Epidermal melanocyte (primary cell): ENCODE measurements around the gene GFM1.
"Not testable (repeated sequence)": the region's sequence is repeated elsewhere in the genome, so short reads cannot be mapped to it uniquely, and the experiment has no call there.

Source experiments
- DNase-seq: peaks from one replicate; pipeline ENCODE4 v3.0.0; 2011; ENCODE audit warnings: low spot score; ENCODE audit not compliant: insufficient read length

Gene GFM1

DNA sequence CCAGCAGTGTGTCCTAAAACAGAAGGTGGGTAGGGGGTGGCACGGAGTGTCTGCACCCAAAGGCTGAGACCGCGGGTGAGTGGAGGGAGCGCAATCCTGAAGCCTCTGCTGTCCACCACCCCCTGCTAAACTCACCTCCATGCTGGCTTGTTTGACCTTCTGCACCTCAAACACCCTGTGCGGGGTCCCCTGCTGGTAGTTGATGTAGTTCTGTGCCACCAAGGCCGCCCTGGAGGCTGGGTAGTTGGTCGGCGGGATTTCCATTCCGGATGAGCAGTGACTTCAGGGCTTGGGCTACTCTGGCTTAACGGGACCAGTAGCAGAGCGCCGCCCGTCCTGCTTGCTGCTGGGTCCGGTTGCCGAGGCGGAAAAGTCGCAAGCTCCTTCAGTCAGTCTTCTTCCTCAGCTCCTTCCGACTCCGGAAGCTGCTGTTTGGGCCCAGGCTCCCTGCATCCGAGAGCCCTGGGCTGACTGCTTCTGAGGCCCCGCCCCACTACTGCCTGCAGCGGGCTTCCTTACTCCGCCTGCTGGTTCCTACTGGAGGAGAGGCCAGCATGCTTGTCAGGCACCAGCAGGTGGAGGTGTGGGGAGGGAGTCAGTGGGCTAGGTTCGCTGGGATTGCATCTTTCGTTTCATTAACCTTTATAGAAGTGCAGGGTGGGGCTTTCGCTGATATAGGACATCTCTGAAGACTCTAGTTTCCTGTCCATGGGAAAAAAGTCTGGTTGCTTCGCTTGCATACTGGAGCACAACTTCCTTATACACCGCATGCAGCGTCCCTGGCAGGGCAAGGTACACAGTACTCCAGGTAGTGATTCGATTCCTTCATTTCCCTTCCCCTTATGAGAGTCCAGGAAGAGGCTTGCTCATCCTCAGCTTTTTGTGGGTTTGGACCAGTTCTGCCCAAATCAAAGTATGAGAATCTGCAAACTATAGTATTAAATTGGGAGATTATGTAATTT lies 28.2 kb downstream of the GFM1 start, which contains the start of gene LXN:
LXN (minus strand) TSS at position 434 of the 962 bp plus-strand sequence; CDS start at position 264, 170 bp downstream.
- peak; percentile 66 for DNase-seq

DNA sequence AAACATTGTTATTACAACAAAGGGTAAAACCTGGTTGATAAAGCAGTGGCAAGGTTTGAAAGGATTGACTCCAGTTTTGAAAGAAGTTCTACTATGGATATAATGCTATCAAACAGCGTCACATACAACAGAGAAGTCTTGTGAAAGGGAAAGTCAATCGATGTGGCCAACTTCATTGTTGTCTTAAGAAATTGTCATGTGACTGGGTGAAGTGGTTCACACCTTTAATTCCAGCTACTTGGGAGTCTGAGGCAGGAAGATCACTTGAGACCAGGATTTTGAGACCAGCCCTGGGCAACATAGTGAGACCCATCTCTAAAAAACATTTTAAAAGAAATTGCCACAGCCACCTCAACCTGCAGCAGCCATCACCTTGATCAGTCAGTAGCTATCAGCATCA lies 34.4 kb downstream of the GFM1 start:
- DNase-seq = no peak

DNA sequence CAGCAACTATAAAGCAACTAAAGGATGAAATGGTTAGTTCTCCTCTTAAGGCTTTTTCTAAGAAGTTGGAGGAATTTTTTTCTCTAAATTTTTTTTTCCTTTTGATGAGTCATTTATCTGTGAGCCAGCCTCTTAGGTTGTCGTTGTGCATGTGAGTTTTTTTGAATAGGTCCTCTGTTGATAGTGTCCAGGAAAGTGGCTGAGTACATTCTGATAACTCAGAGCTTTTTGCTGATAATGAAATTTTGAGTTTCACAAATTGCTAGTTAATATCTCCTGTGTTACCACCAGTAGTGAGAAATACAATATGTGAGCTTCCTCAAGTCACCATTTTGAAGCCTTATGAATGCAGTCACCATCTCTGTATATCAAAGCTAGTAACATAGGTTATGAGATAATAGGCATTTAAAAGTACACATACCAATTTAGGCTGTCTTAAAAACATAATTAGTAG lies 35.2 kb downstream of the GFM1 start:
- DNase-seq = no peak

DNA sequence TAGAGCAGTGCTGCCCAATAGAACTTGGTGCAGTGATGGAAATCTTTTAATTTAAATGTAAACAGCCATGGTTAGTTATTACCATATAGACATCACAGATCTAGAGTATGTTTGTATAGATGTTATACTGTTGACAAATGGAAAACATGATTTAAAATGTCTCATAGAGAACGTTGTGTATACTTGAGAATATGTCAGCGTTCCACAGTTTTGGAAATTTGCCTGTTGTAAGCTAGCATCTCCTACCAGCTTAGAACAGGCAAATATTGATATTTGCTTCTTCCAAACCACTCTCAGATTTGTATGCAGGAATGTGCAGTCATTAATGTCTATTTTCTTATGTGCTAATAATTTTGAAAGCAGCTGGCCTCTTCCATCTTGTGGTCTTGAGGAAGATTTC lies 36.5 kb downstream of the GFM1 start:
- DNase-seq = no peak

DNA sequence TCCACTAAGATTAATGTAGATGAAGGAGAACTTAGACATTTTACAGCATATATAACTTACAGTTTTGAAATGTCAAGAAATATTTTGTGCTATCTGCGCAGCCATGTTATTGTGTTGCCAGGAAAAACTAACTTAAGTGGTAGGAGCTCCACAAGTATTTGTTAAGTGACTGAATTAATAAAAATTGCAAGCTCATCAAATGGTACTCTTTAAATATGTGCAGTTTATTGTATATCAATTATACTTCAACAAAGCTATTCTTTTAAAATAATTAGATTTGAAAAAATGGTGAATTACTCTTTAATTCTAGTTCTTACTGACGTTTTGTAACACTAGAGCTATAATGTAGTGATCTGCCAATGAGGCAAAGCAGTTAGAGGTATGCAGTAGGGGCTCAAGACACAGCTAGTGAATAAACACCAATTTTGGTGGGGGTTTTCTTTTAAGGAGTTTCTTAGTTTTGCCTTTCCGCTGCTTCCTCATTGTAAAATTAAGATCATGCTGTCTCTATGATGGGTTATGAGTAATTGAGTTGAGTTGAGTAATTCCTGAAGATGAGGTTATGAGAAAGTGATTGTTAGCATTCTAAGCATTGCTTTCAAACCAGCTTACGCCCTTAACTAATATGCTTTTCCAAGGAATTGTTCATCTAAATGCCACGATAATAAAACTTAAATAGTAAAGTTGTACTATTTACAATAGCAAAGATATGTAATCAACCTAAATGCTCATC lies 39.1 kb downstream of the GFM1 start:
- DNase-seq = no peak

DNA sequence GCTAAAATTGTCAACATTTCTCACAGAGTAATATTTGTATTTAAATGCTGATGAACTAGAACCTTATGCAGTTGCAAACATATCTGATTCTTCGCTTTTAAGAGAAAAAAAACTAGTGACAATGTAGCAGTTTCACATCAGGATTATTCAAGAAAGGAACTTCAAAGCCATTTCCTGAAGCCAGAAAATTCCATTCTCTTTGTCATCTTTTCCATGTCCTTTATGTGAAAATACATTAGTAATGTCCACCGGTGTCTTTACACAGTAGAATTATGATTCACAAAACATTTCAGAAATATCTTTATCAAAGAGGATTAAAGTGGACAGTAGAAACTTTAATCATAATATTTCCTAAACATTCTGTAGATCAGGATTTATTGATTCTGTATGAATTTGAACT lies 40.8 kb downstream of the GFM1 start:
- DNase-seq = no peak

DNA sequence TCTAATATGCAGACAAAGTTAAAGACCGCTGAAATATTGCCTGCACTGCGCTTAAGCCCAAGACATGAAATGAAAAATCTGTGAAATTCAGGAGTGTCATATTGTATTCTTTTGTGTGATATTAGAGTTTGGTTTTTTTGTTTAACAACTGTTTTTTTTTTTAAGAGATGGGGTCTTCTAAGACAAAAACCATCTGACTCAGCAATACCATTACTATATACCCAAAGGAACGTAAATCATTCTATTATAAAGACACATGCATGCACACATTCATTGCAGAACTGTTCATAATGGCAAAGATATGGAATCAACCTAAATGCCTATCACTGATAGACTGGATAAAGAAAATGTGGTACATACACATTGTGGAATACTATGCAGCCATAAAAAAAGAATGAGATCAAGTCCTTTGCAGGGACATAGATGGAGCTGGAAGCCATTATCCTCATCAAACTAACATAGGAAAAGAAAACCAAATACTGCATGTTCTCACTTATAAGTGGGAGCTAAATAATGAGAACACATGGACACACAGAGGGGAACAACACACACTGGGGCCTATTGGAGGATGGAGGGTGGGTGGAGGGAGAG lies 49.6 kb downstream of the GFM1 start:
- not testable (repeated sequence) for DNase-seq

DNA sequence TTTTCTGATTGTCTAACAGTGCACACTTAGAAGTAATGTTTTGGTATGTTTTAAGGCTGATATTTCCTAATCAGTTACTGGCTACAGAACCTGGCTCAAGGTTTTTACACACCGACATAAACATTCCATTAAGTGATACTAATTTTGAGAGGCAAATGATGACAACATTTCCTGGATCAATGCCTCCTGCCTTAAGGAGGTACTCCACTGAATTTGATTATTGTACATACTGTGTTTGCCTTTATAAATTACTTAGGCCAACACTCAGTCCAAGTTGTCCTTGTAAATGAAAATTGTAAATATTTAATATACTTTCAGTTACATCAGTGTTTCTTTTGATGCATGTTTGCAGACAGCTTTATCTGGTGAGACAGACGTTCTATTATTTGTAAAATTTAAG lies 52.3 kb downstream of the GFM1 start:
- DNase-seq = no peak

DNA sequence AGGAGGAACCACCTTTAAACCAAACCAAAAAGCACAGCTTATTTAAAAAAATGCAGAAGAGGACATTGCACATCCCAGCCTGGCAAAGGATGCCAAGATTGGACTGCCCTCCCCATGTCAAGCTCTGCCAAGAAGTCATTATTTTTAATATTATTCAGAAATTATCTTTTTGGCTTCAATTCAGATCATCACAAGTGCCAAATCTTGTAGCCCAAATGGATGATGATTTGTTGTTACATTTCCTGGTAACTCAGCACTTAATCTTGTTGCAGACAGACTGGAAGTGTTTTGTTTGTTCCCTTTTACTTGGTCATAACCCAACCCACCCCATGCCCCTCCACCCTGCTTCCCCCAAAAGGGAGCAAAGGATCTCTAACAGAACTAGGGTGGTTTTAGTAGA lies 56.2 kb downstream of the GFM1 start:
- no peak for DNase-seq

DNA sequence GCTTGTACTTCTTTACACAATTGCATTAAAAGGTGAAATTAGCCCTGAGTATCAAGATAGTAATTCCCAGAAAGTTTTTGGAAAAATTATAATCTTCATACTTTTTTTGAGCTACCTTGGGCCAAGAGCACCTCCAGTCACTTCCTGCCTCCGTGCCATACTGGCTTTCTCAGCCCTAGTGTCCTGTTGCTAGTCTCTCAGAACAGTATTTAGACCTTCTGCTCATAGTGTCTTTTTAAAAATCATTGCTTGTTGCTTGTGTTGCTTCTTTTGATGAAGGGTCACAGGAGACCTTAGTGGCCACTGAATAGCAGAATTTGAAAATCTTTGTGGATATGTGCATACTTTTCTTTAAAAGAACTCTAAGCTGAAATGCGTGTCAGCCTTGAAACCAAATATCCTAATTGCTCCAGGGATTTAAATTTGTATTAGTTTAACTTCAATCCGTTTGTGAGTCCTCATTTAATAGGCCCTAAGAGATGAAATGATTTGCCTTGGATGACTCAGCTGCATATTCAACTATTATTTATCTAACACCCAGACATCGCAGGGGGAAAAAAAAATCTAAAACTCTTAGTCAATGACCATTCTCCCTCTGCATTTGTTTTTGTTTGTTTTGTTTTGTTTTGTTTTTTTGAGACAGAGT lies 57.2 kb downstream of the GFM1 start:
- no peak for DNase-seq

DNA sequence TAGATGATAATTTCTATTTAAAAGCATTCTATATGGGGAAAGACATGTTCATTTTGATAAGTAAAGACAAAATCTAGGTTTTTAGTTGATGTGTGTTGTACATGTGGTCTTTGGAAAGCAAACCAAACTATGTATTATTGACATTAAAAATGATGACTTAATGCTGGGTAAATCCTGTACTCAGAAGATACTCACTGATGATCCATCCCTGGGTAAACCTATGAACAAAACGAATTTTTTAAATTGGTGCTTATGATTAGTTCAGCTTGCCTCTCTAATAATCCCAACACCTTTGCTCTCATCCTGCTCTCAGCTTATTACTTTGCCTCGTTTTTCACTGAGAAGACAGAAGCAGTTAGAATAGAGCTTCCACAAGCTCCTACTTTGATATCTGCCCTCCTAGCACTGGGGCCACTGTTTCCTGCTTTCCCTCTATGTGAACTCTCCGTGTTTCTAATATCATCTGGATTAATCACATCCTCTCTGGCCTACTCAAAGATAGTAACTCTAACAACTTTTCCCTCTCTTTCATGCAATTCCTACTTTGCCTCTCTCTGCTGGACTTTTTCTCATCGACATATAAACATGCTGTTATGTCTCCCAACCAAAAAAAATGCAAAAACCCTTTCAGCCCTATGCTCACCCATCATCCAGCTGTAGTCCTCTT lies 58.6 kb downstream of the GFM1 start:
- no peak for DNase-seq

DNA sequence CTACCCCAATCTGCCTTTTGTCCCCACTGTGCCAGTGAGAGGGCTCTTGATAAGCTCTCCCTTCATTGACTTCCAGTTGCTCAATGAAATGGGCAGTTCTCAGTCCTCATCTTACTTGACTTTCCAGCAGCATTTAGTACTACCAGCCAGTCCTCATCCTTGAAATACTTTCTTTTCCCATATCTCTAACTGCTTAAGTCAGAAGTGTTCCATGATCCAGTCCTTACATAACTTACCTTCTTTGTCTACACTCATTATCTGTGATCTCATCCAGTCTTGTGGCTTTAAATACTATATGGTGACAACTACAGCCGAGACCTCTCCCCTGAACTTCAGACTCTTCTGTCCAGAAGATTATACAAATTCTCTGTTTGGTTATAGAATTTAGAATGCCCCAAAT lies 59.2 kb downstream of the GFM1 start:
- DNase-seq = no peak

DNA sequence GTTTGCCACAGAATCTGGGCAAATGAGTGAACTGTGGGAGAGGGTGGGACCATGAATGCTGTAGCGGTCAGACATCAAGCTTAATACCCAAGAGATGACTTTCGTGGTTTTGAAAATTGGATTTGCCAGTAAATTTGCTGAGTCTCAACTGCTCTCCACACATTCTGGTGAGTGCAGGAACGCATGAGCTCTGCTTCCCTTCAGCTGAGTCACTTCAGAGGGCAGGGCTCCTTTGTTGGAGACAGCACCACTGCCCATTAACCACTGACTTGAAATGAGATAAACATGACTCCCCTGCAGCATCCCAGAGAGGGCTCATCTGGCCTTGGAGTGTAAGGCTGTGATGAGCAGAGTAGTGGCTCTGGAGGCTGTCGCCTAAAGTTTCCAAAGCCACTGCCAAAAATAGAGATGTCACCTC lies 65.3 kb downstream of the GFM1 start:
- no peak for DNase-seq

DNA sequence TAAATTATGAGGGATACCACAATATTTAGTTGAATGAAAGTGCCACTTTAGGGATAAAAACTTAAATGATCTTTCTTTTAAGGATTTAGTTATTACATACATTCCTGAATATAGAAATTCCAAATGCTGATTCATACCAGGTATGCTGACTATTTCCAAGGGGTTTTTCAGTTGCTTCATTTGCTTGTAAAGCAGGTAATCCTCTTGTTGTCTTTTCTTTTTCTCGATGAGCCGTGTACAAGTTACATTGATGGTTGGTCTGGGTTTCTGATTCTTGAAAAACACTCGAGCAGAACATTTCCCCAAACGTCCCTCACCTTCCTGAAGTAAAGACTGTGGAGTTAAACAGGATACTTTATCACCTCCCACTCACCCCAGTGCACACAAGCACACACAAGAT lies 66.3 kb downstream of the GFM1 start:
- DNase-seq = no peak

DNA sequence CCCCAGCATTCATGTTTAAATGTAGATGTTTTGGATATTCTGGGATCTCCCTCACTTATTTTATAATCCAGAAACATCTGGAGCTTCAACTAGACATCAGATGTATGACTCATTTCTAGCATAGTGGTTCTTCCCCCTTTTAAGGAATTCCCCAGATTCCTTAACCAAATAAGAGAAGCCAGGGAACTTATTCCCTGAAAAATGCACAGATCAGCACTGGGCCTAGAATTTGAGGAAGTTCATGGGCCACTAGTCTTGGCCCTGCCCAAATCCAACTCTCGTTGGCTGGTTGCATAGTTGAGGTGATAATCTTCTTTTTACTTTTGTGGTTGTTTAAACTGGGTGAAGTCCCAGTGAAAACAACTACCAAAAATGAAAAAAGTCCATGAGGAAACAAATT lies 67.6 kb downstream of the GFM1 start:
- DNase-seq = peak; percentile 53

DNA sequence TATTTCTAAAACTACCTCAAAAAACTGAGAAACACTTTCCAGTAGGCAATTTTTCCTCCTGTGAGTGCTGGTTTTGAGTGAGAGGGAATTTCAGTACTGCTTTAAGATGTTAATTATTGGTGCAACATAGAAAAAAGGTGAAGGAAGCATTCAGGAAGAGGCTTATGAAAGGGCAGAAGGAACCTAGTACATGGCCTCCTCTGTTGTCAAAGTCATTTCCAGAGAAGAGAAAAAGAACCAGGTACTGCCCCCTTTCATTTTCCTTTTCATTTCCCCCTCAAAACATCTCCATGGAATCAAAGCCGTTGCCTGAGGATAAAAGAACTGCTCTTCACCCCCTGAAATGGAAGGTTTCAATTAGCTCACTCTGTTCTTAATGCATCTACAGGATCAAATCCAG lies 68.1 kb downstream of the GFM1 start:
- no peak for DNase-seq

DNA sequence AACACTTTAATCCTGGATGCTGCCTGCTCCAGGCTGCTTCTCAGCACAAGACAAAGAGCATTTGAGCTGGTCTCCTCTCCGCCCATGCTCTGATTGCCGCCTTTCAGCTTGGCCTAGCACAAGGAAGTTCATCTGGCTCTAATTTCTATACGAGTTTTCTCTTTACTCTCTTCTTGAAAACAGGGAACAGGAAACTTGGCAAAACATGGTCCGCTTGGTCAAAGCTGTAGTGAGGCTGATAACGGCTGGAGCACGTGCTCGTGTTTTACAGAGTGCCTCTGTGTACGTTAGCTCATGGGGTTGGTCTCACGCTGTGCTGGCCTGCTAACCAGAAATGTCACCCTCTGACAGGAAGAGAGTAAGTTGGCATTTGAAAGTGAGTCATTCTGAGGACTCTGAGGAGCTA lies 68.8 kb downstream of the GFM1 start:
- DNase-seq = peak; percentile 44

DNA sequence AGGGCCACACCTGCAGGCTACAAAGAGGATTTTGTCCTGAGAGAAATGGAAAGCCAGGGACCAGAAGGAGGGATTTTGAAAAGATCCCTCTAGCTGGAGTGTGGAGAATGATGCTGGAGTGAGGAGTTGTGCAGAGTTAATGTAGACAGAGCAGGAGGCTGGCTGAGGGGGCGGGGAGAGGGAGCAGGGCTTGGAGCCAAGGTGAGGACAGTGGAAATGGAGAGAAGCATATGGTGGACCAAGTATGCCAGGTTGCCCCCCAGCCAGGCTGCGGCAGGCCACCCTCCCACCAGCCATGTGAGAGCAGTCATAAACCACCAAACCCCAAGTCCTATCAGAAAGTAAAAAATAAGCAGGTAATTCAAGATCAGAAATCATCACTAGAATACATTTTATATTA lies 73.2 kb downstream of the GFM1 start:
- no peak for DNase-seq

DNA sequence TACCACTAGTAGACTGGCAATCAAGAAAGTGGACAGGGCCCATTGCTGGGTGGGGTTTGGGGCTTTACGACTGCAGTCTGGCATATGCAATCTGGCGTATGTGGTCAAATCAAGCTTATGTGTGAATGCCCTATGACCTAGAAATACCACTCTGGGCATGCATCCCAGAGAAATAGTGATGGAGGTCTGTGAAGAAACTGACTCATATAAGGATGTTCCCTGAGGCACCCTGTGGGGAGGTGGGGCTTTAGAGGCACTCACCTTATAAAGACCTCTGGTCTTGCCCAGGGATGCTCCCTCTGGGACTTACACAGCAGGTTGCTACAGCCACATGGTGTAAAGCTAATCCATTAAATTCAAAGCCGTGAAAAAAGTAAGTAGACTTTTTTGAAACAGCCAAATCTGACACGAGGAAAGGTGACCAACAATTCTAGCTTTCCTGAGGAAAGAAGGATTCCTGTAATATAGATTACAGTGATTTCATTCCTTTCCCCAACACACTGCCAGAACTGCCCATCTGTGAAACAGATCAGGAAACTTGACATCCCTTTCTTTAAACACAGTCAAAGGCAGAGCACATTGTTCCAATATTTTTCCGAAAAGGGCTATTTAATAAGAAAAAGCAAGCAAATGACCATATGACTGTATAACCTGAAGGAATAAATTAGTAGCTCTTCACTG lies 74.3 kb downstream of the GFM1 start:
- DNase-seq = no peak

DNA sequence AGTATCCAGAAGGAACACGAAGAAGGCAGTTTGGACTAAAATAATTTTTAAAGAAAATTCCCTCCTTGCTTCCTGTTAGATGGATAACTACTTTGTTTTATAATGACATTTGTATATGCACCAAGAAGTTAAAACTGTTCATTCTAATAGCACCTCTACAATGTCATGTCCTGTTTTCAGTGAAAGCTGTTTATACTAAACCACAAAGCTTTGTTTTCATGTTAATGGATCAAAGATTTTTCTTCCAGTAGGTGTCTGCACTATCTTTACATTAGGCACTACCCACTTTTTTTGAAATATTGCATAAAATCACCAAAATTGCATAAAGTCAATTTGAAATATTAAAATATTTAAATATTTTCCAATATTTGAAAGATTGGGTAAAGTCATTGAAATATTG lies 77.8 kb downstream of the GFM1 start:
- DNase-seq = no peak
